Hepatocyte (in vitro differentiated cells): ENCODE measurements around the gene OR2W1. TPM values are rescaled to one million over a fixed set of nuclear protein-coding genes. Genes with fewer than 3 reads are reported as not detected.
A peak's percentile ranks its signal among the peaks of the same experiment; 100 is the strongest.

ENCODE experiments used
- DNase-seq: peaks from one replicate; pipeline ENCODE4 v3.0.0-alpha.2; 2016; ENCODE audit warnings: low spot score
- H2AFZ ChIP-seq: fragments of 200-600 bp; sonication (generic); 2 replicates; pipeline ENCODE4 v1.6.0; 2016; ENCODE audit warnings: antibody characterized with exemption, mild to moderate bottlenecking
- H3K27ac ChIP-seq: fragments of 200-600 bp; sonication (generic); 2 replicates; pipeline ENCODE4 v1.5.1; 2016; ENCODE audit warnings: mild to moderate bottlenecking
- H3K27me3 ChIP-seq: fragments of 200-600 bp; sonication (generic); 2 replicates; pipeline ENCODE4 v1.6.1; 2016
- H3K36me3 ChIP-seq: fragments of 200-600 bp; sonication (generic); replicated peaks from 2 replicates; pipeline ENCODE4 v1.5.1; 2016; ENCODE audit warnings: low read depth; ENCODE audit not compliant: insufficient read depth
- H3K4me1 ChIP-seq: fragments of 200-600 bp; sonication (generic); 2 replicates; pipeline ENCODE4 v1.5.1; 2016; ENCODE audit warnings: mild to moderate bottlenecking, moderate library complexity; ENCODE audit not compliant: insufficient read depth
- H3K4me2 ChIP-seq: fragments of 200-600 bp; sonication (generic); 2 replicates; pipeline ENCODE4 v1.6.0; 2016
- H3K4me3 ChIP-seq: fragments of 200-600 bp; sonication (generic); 2 replicates; pipeline ENCODE4 v1.5.1; 2016; ENCODE audit warnings: mild to moderate bottlenecking
- H3K79me2 ChIP-seq: fragments of 200-600 bp; sonication (generic); 2 replicates; pipeline ENCODE4 v1.6.0; 2017; ENCODE audit warnings: mild to moderate bottlenecking
- H3K9me2 ChIP-seq: fragments of 200-600 bp; sonication (generic); replicated peaks from 2 replicates; pipeline ENCODE4 v1.6.0; 2017; ENCODE audit warnings: mild to moderate bottlenecking; ENCODE audit not compliant: insufficient read depth
- H3K9me3 ChIP-seq: fragments of 200-600 bp; sonication (generic); 2 replicates; pipeline ENCODE4 v1.5.1; 2016; ENCODE audit warnings: low read depth, mild to moderate bottlenecking
- H4K20me1 ChIP-seq: fragments of 200-600 bp; sonication (generic); 2 replicates; pipeline ENCODE4 v1.6.0; 2016; ENCODE audit warnings: mild to moderate bottlenecking; ENCODE audit not compliant: insufficient read depth, poor library complexity, severe bottlenecking
- CTCF ChIP-seq: fragments of 200-600 bp; sonication (generic); IDR thresholded peaks from 2 replicates; pipeline ENCODE4 v1.5.1; 2016; ENCODE audit warnings: antibody characterized with exemption, mild to moderate bottlenecking; ENCODE audit not compliant: poor library complexity
- EZH2 ChIP-seq: fragments of 200-600 bp; sonication (generic); IDR thresholded peaks from 2 replicates; pipeline ENCODE4 v1.6.1; 2016; ENCODE audit warnings: antibody characterized with exemption, mild to moderate bottlenecking, borderline replicate concordance
- EZH2phosphoT487 ChIP-seq: fragments of 200-600 bp; sonication (generic); IDR thresholded peaks from one replicate; pipeline ENCODE4 v1.6.1; 2018; ENCODE audit warnings: antibody characterized with exemption, mild to moderate bottlenecking, low read depth, moderate library complexity; ENCODE audit not compliant: unreplicated experiment, severe bottlenecking
- WGBS: methylation state at CpG from one replicate; pipeline ENCODE4 v1.1.6; 2016; ENCODE audit warnings: low lambda C conversion rate; ENCODE audit errors: missing lambda C conversion rate; 5-methylcytosine and 5-hydroxymethylcytosine counted together
- polyA plus RNA-seq: library from polyadenylated mRNA; unstranded; fragments of >200 nt; fragmentation: Nextera tagmentation; extraction: Ambion mirVana; gene quantifications from 2 replicates; pipeline ENCODE4 v1.2.1, GENCODE V29; 2016
- total RNA-seq: library from RNA; depleted of rRNA; stranded (reverse); fragments of >200 nt; gene quantifications from 2 replicates; pipeline ENCODE4 v1.2.3, GENCODE V29; 2014

The OR2W1 gene
- total and polyA plus RNA-seq, 2 experiments from 2014 or later: not detected

GRCh38 chr6:29005183-29005885, 39.6 kb downstream of the OR2W1 start, which contains the start of gene ZNF311:
ZNF311 (minus strand) TSS chr6:29005315; CDS start chr6:29003954, 1,361 bp downstream.
- H3K4me3 ChIP-seq: peak within 1 kb of the TSS; percentile 21
- H3K4me1 ChIP-seq: no peaks in the 10 kb centered on the region
- no peak within 1 kb of the TSS for H3K27ac ChIP-seq
- H3K4me2 ChIP-seq: peak within 1 kb of the TSS; percentile 71
- no peaks in the 10 kb centered on the region for H4K20me1 ChIP-seq
- WGBS: 33% methylated on average over 29 of the region's 29 CpGs
- H3K79me2 ChIP-seq: no peaks in the 10 kb centered on the region
- peak within 1 kb of the TSS; percentile 32 for H2AFZ ChIP-seq
- H3K9me2 ChIP-seq: no peaks in the 10 kb centered on the region
- no peaks in the 10 kb centered on the region for H3K9me3 ChIP-seq
- no peaks in the 10 kb centered on the region for H3K36me3 ChIP-seq
- DNase-seq: peak; percentile 69
- TF ChIP-seq CTCF: no peak
- no peak for TF ChIP-seq EZH2phosphoT487
- no peak for TF ChIP-seq EZH2
- peaks cover 3% of the 10 kb centered on the region for H3K27me3 ChIP-seq

- WGBS: 74% methylated on average over 2 of the region's 2 CpGs
Measured at GRCh38 chr6:28996844-28997510, 48.0 kb downstream of the OR2W1 start.

GRCh38 chr6:28995093-28995650, 49.8 kb downstream of the OR2W1 start:
- 91% methylated on average over 8 of the region's 8 CpGs for WGBS
- Histone ChIP-seq H3K4me3 (no peak overlapping the region), H3K9me3 (no peaks in the 10 kb centered on the region), H3K27ac (no peak overlapping the region), H3K27me3 (no peaks in the 10 kb centered on the region), H3K4me2 (no peak overlapping the region), H4K20me1 (no peaks in the 10 kb centered on the region), H3K79me2 (no peaks in the 10 kb centered on the region), H3K4me1 (no peaks in the 10 kb centered on the region), H2AFZ (no peak overlapping the region), H3K36me3 (no peaks in the 10 kb centered on the region), H3K9me2 (no peaks in the 10 kb centered on the region)
- TF ChIP-seq CTCF (no peak), EZH2phosphoT487 (no peak), EZH2 (no peak)
- no peak for DNase-seq

More at GRCh38 chr6:28996844-28997510, 48.0 kb downstream of the OR2W1 start:
- no peak for DNase-seq
- no peaks in the 10 kb centered on the region for H3K9me3 ChIP-seq
- no peak overlapping the region for H2AFZ ChIP-seq
- TF ChIP-seq EZH2 (no peak), CTCF (no peak), EZH2phosphoT487 (no peak)
- H4K20me1 ChIP-seq: no peaks in the 10 kb centered on the region
- H3K36me3 ChIP-seq: no peaks in the 10 kb centered on the region
- no peaks in the 10 kb centered on the region for H3K79me2 ChIP-seq
- H3K9me2 ChIP-seq: no peaks in the 10 kb centered on the region
- H3K27me3 ChIP-seq: no peaks in the 10 kb centered on the region
- H3K27ac ChIP-seq: no peak overlapping the region
- no peaks in the 10 kb centered on the region for H3K4me1 ChIP-seq
- no peak overlapping the region for H3K4me3 ChIP-seq
- H3K4me2 ChIP-seq: no peak overlapping the region

Other genes starting within 250 kb of the OR2W1 start
- 60.8 and 62.7 TPM in 2 replicates for gene TRIM27, start 121.2 kb downstream of the OR2W1 start, total RNA-seq
- 50.3 and 57.0 TPM in 2 replicates for gene TRIM27, start 121.2 kb downstream of the OR2W1 start, polyA plus RNA-seq
- gene ZNF311, start 39.9 kb downstream of the OR2W1 start, total RNA-seq: 0.56 and 1.3 TPM in 2 replicates
- gene ZNF311, start 39.9 kb downstream of the OR2W1 start, polyA plus RNA-seq: 0.54 and 0.57 TPM in 2 replicates
- gene OR2B3, start 42.1 kb upstream of the OR2W1 start, total RNA-seq: not detected in 2 replicates
- not detected in 2 replicates for gene OR2B3, start 42.1 kb upstream of the OR2W1 start, polyA plus RNA-seq
- not detected in 2 replicates for gene OR2J1, start 54.3 kb upstream of the OR2W1 start, total RNA-seq
- gene OR2J1, start 54.3 kb upstream of the OR2W1 start, polyA plus RNA-seq: not detected in 2 replicates
- gene OR2J3, start 62.9 kb upstream of the OR2W1 start, total RNA-seq: not detected in 2 replicates
- not detected in 2 replicates for gene OR2J3, start 62.9 kb upstream of the OR2W1 start, polyA plus RNA-seq
- gene OR2J2, start 125.7 kb upstream of the OR2W1 start, total RNA-seq: not detected in 2 replicates
- gene OR2J2, start 125.7 kb upstream of the OR2W1 start, polyA plus RNA-seq: not detected in 2 replicates